Measurements from ENCODE around the gene LITAF. TPM values are rescaled to one million over a fixed set of nuclear protein-coding genes. Genes with fewer than 3 reads are reported as not detected.

LITAF gene
- total RNA-seq, 4 donors from 2014 or later: 59.7 to 93.5 (median 64.8) TPM

GRCh38 chr16:11497851-11498289 lies 88.8 kb downstream of the LITAF start:
- TF ChIP-seq CTCF (IDR thresholded peaks at IDR 0.05; ENCODE audit: low read depth): no peak

Other genes starting within 250 kb of the LITAF start
- gene RMI2, start 241.5 kb downstream of the LITAF start, total RNA-seq: 1 to 10 TPM in 1 of 4 donors, under 1 TPM in 2, not detected in 1; 0.34 to 1.9 (median 0.66) TPM
- 10 to 100 TPM; 25.4 to 87.6 (median 50.1) TPM for gene SNN, start 81.5 kb upstream of the LITAF start, total RNA-seq
- gene TXNDC11, start 155.9 kb upstream of the LITAF start, total RNA-seq: 10 to 100 TPM; 41.2 to 56.5 (median 49.0) TPM
- 100 to 1,000 TPM in 1 of 4 donors, 10 to 100 TPM in 3; 68.5 to 100 (median 94.7) TPM for gene ZC3H7A, start 210.3 kb upstream of the LITAF start, total RNA-seq

All from subcutaneous adipose tissue (tissue), 4 donors.